A204.1 (cell line): ENCODE data around the gene CLPSL1.

ENCODE experiments used
- FAIRE-seq: peaks from 2 replicates; lab custom pipeline; 2012; peaks lifted over from hg19 to GRCh38; lab: Jason Lieb, UNC

CLPSL1 gene

GRCh38 chr6:35797837-35798526 is 17.2 kb downstream of the CLPSL1 start:
- FAIRE-seq = no peak

GRCh38 chr6:35798706-35799105 is 17.9 kb downstream of the CLPSL1 start:
- FAIRE-seq = no peak

GRCh38 chr6:35801148-35801547 is 20.3 kb downstream of the CLPSL1 start:
- FAIRE-seq = no peak

- FAIRE-seq = no peak
Observed at GRCh38 chr6:35804996-35805736, 24.3 kb downstream of the CLPSL1 start, which contains the start of gene LHFPL5. Gene LHFPL5 (plus strand): TSS chr6:35805352. CDS start chr6:35805671, 319 bp downstream.

- no peak for FAIRE-seq
Observed at GRCh38 chr6:35808688-35809087, 27.9 kb downstream of the CLPSL1 start.

GRCh38 chr6:35809809-35810208 is 29.0 kb downstream of the CLPSL1 start:
- FAIRE-seq = no peak

- no peak for FAIRE-seq
Observed at GRCh38 chr6:35810971-35811698, 30.3 kb downstream of the CLPSL1 start.

GRCh38 chr6:35811699-35811995 is 30.8 kb downstream of the CLPSL1 start:
- no peak for FAIRE-seq

GRCh38 chr6:35817515-35817914 is 36.7 kb downstream of the CLPSL1 start:
- FAIRE-seq = no peak

- no peak for FAIRE-seq
Observed at GRCh38 chr6:35823601-35824000, 42.8 kb downstream of the CLPSL1 start.

- FAIRE-seq = no peak
Observed at GRCh38 chr6:35824552-35825192, 43.9 kb downstream of the CLPSL1 start.

GRCh38 chr6:35829306-35829705 is 48.5 kb downstream of the CLPSL1 start:
- no peak for FAIRE-seq

- no peak for FAIRE-seq
Observed at GRCh38 chr6:35831257-35832007, 50.6 kb downstream of the CLPSL1 start.

- no peak for FAIRE-seq
Observed at GRCh38 chr6:35833536-35833935, 52.7 kb downstream of the CLPSL1 start.
